Liver (tissue), 9 donors: Measurements from ENCODE around the gene MYO3B. TPM values are rescaled to one million over a fixed set of nuclear protein-coding genes. Genes with fewer than 3 reads are reported as not detected.

Experiments
- DNase-seq: peaks from one replicate; pipeline ENCODE4 v3.0.0-alpha.2; 2017; ENCODE audit warnings: low spot score
- H3K27ac ChIP-seq, 2 donors: one replicate each; pipeline ENCODE4 v1.7.0; 2013; ENCODE audit warnings: inconsistent platforms in 2 of 2, low read length in 2 of 2, control low read depth in 1 of 2, low read depth in 1 of 2, mild to moderate bottlenecking in 1 of 2
- H3K27me3 ChIP-seq, 4 donors: one replicate each; pipeline versions ENCODE4 v1.6.1 to v1.7.0; 2013; ENCODE audit warnings: low read length in 3 of 4, inconsistent platforms in 1 of 4, mild to moderate bottlenecking in 1 of 4, moderate library complexity in 1 of 4; ENCODE audit not compliant: control insufficient read depth in 4 of 4, insufficient read depth in 4 of 4
- H3K36me3 ChIP-seq, 4 donors: one replicate each; pipeline versions ENCODE4 v1.6.1 to v1.7.0; 2013; ENCODE audit warnings: low read length in 3 of 4, mild to moderate bottlenecking in 3 of 4, low read depth in 1 of 4, moderate library complexity in 1 of 4; ENCODE audit not compliant: control insufficient read depth in 4 of 4, insufficient read depth in 3 of 4
- H3K4me1 ChIP-seq, 4 donors: one replicate each; pipeline versions ENCODE4 v1.6.1 to v1.7.0; 2013; ENCODE audit warnings: low read length in 3 of 4, mild to moderate bottlenecking in 3 of 4, moderate library complexity in 1 of 4; ENCODE audit not compliant: control insufficient read depth in 4 of 4, insufficient read depth in 4 of 4
- H3K4me3 ChIP-seq, 3 donors: one replicate each; pipeline versions ENCODE4 v1.6.1 to v1.7.0; 2013; ENCODE audit warnings: low read length in 3 of 3, control low read depth in 1 of 3, low read depth in 1 of 3, mild to moderate bottlenecking in 1 of 3
- H3K9ac ChIP-seq, 2 donors: one replicate each; pipeline ENCODE4 v1.7.0; 2013; ENCODE audit warnings: low read length in 2 of 2, mild to moderate bottlenecking in 2 of 2, moderate library complexity in 2 of 2, control low read depth in 1 of 2, low read depth in 1 of 2
- H3K9me3 ChIP-seq, 4 donors: one replicate each; pipeline versions ENCODE4 v1.6.1 to v1.7.0; 2013; ENCODE audit warnings: low read length in 3 of 4; ENCODE audit not compliant: control insufficient read depth in 4 of 4
- EGR1 ChIP-seq, 2 donors: IDR thresholded peaks; 2 replicates each; pipeline ENCODE4 v1.6.1; 2016 to 2018; ENCODE audit warnings: antibody characterized with exemption in 2 of 2, low read depth in 2 of 2
- GABPA ChIP-seq, 2 donors: IDR thresholded peaks in 1 of 2; conservative IDR thresholded peaks in 1 of 2; 2 replicates each; pipeline ENCODE4 v1.6.1; 2016; ENCODE audit warnings: antibody characterized with exemption in 2 of 2, mild to moderate bottlenecking in 1 of 2, moderate library complexity in 1 of 2
- HNF4A ChIP-seq, 2 donors: conservative IDR thresholded peaks; 2 replicates each; pipeline ENCODE4 v1.6.1; 2016; ENCODE audit warnings: antibody characterized with exemption in 2 of 2, mild to moderate bottlenecking in 2 of 2
- HNF4G ChIP-seq: IDR thresholded peaks from 2 replicates; pipeline ENCODE4 v1.6.1; 2016; ENCODE audit warnings: antibody characterized with exemption
- NR2F2 ChIP-seq: IDR thresholded peaks from 2 replicates; pipeline ENCODE4 v1.6.1; 2016; ENCODE audit warnings: antibody characterized with exemption
- RAD21 ChIP-seq, 2 donors: IDR thresholded peaks; 2 replicates each; pipeline ENCODE4 v1.6.1; 2016; ENCODE audit warnings: antibody characterized with exemption in 2 of 2, mild to moderate bottlenecking in 2 of 2
- YY1 ChIP-seq: IDR thresholded peaks from 2 replicates; pipeline ENCODE4 v1.6.1; 2016; ENCODE audit warnings: antibody characterized with exemption, mild to moderate bottlenecking
- WGBS: extraction: QIAGEN DNeasy Blood & Tissue Kit; methylation state at CpG from one replicate; pipeline ENCODE4 v1.1.7; 2013; 5-methylcytosine and 5-hydroxymethylcytosine counted together
- polyA plus RNA-seq, 2 donors: library from polyadenylated mRNA; stranded (reverse) in 1 of 2; unstranded in 1 of 2; fragments of 200-250 nt in 1 of 2; fragments of >200 nt in 1 of 2; fragmentation: Nextera tagmentation in 1 of 2; extraction: Ambion mirVana in 1 of 2; gene quantifications; one replicate each; pipeline versions ENCODE4 v1.2.1 to v1.2.3, GENCODE V29; 2013 to 2015
- total RNA-seq, 2 donors: library from RNA; depleted of rRNA; stranded (reverse); fragments of >200 nt; gene quantifications; one replicate each; pipeline ENCODE4 v1.2.3, GENCODE V29; 2014
- TF ChIP-seq, protein P1 (sequence below): IDR thresholded peaks from 2 replicates; pipeline ENCODE4 v1.6.1; 2016; ENCODE audit warnings: antibody characterized with exemption
- TF ChIP-seq, protein P2 (sequence below): fragments of 150-350 bp; IDR thresholded peaks from 2 replicates; pipeline ENCODE4 v1.5.1; 2017; ENCODE audit warnings: improper control_type of control experiment, low read depth, low read length; ENCODE audit not compliant: missing input control
- TF ChIP-seq, protein P3 (sequence below): IDR thresholded peaks from 2 replicates; pipeline ENCODE4 v1.6.1; 2016; ENCODE audit warnings: antibody characterized with exemption, mild to moderate bottlenecking
- donor health status: healthy.
- donor health status: healthy.
- donor health status: healthy.
- donor health status: healthy.
- donor health status: healthy.

The MYO3B gene
- total and polyA plus RNA-seq, 4 donors: under 0.01 to 0.05 TPM; not detected in 2

DNA sequence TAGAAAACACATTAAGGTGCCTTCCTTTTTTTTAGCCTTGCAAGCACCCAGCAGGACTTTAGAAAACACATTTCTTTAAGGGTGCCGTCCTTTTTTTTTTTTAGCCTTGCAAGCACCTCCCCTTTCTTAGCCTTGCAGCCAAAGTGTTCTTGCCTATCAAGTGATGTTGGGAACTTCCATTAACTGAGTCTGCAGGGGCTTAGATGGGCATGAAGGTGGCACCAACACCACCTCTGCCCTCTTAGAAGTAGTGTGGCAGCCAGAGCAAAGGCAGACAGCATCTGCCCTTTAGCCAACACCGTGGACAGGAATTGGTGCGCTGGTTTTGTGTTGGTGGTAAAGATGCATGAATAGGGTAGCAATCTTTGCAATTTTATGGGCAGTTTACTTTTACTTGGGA, 325.6 kb downstream of the MYO3B start:
- Histone ChIP-seq H3K4me1 (no peaks in the 10 kb centered on the region), H3K27me3 (peaks cover 0 to 2% (median 0%) of the 10 kb centered on the region in 4 donors), H3K9me3 (no peaks in the 10 kb centered on the region), H3K27ac (no peak overlapping the region), H3K9ac (no peak overlapping the region), H3K4me3 (no peak overlapping the region), H3K36me3 (no peaks in the 10 kb centered on the region)
- TF ChIP-seq EGR1 (IDR thresholded peaks at IDR 0.05; ENCODE audit: low read depth in 2 of 2) (no peak), HNF4A (conservative IDR thresholded peaks at IDR 0.05) (no peak), RAD21 (IDR thresholded peaks at IDR 0.05) (no peak), GABPA (IDR thresholded peaks at IDR 0.05 in 1 of 2, conservative IDR thresholded peaks at IDR 0.05 in 1 of 2) (no peak), YY1 (no peak)
- TF ChIP-seq, protein P1, sequence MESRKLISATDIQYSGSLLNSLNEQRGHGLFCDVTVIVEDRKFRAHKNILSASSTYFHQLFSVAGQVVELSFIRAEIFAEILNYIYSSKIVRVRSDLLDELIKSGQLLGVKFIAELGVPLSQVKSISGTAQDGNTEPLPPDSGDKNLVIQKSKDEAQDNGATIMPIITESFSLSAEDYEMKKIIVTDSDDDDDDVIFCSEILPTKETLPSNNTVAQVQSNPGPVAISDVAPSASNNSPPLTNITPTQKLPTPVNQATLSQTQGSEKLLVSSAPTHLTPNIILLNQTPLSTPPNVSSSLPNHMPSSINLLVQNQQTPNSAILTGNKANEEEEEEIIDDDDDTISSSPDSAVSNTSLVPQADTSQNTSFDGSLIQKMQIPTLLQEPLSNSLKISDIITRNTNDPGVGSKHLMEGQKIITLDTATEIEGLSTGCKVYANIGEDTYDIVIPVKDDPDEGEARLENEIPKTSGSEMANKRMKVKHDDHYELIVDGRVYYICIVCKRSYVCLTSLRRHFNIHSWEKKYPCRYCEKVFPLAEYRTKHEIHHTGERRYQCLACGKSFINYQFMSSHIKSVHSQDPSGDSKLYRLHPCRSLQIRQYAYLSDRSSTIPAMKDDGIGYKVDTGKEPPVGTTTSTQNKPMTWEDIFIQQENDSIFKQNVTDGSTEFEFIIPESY: no peak
- TF ChIP-seq, protein P2, sequence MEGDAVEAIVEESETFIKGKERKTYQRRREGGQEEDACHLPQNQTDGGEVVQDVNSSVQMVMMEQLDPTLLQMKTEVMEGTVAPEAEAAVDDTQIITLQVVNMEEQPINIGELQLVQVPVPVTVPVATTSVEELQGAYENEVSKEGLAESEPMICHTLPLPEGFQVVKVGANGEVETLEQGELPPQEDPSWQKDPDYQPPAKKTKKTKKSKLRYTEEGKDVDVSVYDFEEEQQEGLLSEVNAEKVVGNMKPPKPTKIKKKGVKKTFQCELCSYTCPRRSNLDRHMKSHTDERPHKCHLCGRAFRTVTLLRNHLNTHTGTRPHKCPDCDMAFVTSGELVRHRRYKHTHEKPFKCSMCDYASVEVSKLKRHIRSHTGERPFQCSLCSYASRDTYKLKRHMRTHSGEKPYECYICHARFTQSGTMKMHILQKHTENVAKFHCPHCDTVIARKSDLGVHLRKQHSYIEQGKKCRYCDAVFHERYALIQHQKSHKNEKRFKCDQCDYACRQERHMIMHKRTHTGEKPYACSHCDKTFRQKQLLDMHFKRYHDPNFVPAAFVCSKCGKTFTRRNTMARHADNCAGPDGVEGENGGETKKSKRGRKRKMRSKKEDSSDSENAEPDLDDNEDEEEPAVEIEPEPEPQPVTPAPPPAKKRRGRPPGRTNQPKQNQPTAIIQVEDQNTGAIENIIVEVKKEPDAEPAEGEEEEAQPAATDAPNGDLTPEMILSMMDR: no peak
- TF ChIP-seq, protein P3, sequence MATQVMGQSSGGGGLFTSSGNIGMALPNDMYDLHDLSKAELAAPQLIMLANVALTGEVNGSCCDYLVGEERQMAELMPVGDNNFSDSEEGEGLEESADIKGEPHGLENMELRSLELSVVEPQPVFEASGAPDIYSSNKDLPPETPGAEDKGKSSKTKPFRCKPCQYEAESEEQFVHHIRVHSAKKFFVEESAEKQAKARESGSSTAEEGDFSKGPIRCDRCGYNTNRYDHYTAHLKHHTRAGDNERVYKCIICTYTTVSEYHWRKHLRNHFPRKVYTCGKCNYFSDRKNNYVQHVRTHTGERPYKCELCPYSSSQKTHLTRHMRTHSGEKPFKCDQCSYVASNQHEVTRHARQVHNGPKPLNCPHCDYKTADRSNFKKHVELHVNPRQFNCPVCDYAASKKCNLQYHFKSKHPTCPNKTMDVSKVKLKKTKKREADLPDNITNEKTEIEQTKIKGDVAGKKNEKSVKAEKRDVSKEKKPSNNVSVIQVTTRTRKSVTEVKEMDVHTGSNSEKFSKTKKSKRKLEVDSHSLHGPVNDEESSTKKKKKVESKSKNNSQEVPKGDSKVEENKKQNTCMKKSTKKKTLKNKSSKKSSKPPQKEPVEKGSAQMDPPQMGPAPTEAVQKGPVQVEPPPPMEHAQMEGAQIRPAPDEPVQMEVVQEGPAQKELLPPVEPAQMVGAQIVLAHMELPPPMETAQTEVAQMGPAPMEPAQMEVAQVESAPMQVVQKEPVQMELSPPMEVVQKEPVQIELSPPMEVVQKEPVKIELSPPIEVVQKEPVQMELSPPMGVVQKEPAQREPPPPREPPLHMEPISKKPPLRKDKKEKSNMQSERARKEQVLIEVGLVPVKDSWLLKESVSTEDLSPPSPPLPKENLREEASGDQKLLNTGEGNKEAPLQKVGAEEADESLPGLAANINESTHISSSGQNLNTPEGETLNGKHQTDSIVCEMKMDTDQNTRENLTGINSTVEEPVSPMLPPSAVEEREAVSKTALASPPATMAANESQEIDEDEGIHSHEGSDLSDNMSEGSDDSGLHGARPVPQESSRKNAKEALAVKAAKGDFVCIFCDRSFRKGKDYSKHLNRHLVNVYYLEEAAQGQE: no peak
- no peak for DNase-seq
- WGBS: 61% methylated on average over 3 of the region's 3 CpGs

DNA sequence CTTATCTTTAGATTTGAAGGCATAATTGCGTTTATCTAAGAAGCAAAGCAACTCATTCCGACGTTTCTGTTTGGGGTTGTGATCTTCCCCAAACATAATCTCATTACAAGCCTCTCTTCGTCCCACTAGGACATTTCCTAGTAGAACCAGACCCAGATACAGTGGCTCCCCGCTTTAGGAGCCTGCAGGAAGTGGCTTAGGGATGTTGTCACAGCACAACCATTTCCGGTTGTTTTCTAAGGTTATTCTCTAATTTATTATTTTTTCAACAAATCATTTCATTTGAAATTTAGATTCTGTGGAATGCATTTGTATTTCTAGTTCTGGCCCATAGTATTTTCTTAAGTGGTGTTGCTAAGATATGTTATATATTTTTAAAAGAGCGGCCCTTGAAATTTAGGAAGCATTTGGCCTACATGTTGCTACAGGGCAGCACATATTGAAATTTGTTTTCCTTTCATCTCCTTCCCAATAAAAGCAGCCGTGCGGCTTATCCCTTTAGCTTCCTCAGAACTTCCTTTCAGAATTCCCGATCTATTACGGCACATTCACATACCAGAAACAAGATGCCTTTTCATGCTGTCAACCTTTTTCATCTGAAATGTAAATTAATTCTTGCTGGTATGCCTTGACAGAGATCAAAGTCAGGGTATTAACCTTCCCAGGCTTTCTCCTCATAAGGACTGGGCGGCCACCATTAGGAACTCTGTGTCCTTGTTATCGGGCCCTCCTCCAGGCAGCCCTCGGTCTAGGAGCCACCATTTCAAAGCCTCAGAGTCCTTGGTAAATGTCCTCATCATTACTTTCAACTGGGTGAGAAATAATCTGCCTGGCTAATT, 326.2 kb downstream of the MYO3B start:
- Histone ChIP-seq H3K9me3 (no peaks in the 10 kb centered on the region), H3K27me3 (no peaks in the 10 kb centered on the region), H3K4me3 (no peak overlapping the region), H3K27ac (no peak overlapping the region), H3K9ac (no peak overlapping the region), H3K36me3 (no peaks in the 10 kb centered on the region), H3K4me1 (no peaks in the 10 kb centered on the region)
- 78% methylated on average over 14 of the region's 14 CpGs for WGBS
- TF ChIP-seq HNF4A (conservative IDR thresholded peaks at IDR 0.05) (no peak), NR2F2 (no peak), HNF4G (no peak)
- TF ChIP-seq, protein P1: no peak
- no peak for DNase-seq
